GM12878 (cell line): ENCODE measurements around the gene SGSM2. TPM values are rescaled to one million over a fixed set of nuclear protein-coding genes. Genes with fewer than 3 reads are reported as not detected.
A peak's percentile ranks its signal among the peaks of the same experiment; 100 is the strongest.

Experiments used
- ATAC-seq: fragments of 200-7000 bp; cut with Tn5 transposase; 3 replicates; pipeline ENCODE4 v1.9.1; 2020; ENCODE audit warnings: mild to moderate bottlenecking, moderate library complexity
- BruUV-seq: library from RNA; stranded (reverse); fragments of 400-500 nt; replicated peaks from 2 replicates; lab custom pipeline; 2021; lab: Mats Ljungman, UMichigan
- CTCF ChIA-PET: fragments of 300-600 bp; sonication (Branson Sonifier 250); formaldehyde crosslinking; extraction: SDS; loops from one replicate; lab custom pipeline; 2021; ENCODE audit warnings: inconsistent platforms; lab: Yijun Ruan, JAX
- POLR2A ChIA-PET: fragments of 350-600 bp; formaldehyde crosslinking; extraction: SDS; loops from one replicate; lab custom pipeline; 2021; ENCODE audit warnings: inconsistent platforms; lab: Charles Lee
- RAD21 ChIA-PET: fragments of 300-600 bp; sonication (Branson Sonifier 250); formaldehyde crosslinking; loops from one replicate; lab custom pipeline; 2023; ENCODE audit warnings: antibody characterized with exemption; ENCODE audit not compliant: unreplicated experiment; lab: Charles Lee
- SMC1A ChIA-PET: fragments of 300-600 bp; sonication (Branson Sonifier 250); formaldehyde crosslinking; loops from one replicate; lab custom pipeline; 2023; ENCODE audit not compliant: unreplicated experiment, uncharacterized antibody; lab: Charles Lee
- DNase-seq: peaks from one replicate; pipeline ENCODE4 v3.0.0-alpha.2; 2011; ENCODE audit warnings: low read depth, low spot score
- FAIRE-seq: peaks from 3 replicates; lab custom pipeline; 2011; peaks lifted over from hg19 to GRCh38; lab: Jason Lieb, UNC
- H2AFZ ChIP-seq: 2 replicates; pipeline ENCODE4 v1.6.0; 2011; ENCODE audit warnings: low read depth, low read length, control low read depth; ENCODE audit not compliant: control insufficient read depth
- H3K27ac ChIP-seq: 2 replicates; pipeline ENCODE4 v1.5.1; 2011; ENCODE audit warnings: control low read depth; ENCODE audit not compliant: control insufficient read depth, insufficient read depth
- H3K27me3 ChIP-seq, 2 experiments: replicated peaks in 1 of 2; 2 replicates each; pipeline versions ENCODE4 v1.6.0 to v1.6.1; 2011; ENCODE audit warnings: low read length in 1 of 2; ENCODE audit not compliant: control insufficient read depth in 2 of 2, insufficient read depth in 2 of 2
- H3K36me3 ChIP-seq, 2 experiments: 2 replicates each; pipeline ENCODE4 v1.5.1; 2011; ENCODE audit warnings: low read length in 1 of 2; ENCODE audit not compliant: control insufficient read depth in 2 of 2, insufficient read depth in 2 of 2
- H3K4me1 ChIP-seq: 2 replicates; pipeline ENCODE4 v1.6.1; 2011; ENCODE audit warnings: mild to moderate bottlenecking, low read length, moderate library complexity, mixed read lengths; ENCODE audit not compliant: control insufficient read depth, insufficient read depth
- H3K4me2 ChIP-seq: 2 replicates; pipeline ENCODE4 v1.6.0; 2011; ENCODE audit warnings: control low read depth; ENCODE audit not compliant: control insufficient read depth, insufficient read depth
- H3K4me3 ChIP-seq: fragments of 200-600 bp; sonication (generic); 2 replicates; pipeline ENCODE4 v1.5.1; 2016
- H3K79me2 ChIP-seq: 2 replicates; pipeline ENCODE4 v1.6.0; 2011; ENCODE audit warnings: low read length; ENCODE audit not compliant: control insufficient read depth, insufficient read depth
- H3K9ac ChIP-seq: 2 replicates; pipeline ENCODE4 v1.8.0; 2011; ENCODE audit warnings: low read length, control low read depth, mixed read lengths; ENCODE audit not compliant: control insufficient read depth, insufficient read depth
- H3K9me3 ChIP-seq: replicated peaks from 3 replicates; pipeline ENCODE4 v1.5.1; 2011; ENCODE audit warnings: mild to moderate bottlenecking, low read length; ENCODE audit not compliant: control insufficient read depth, insufficient read depth
- H4K20me1 ChIP-seq: 2 replicates; pipeline ENCODE4 v1.6.0; 2011; ENCODE audit not compliant: control insufficient read depth, insufficient read depth
- HDGF ChIP-seq: fragments of 450-650 bp; IDR thresholded peaks from 2 replicates; pipeline ENCODE4 v1.6.1; 2016; ENCODE audit warnings: antibody characterized with exemption
- KDM1A ChIP-seq: fragments of 200-600 bp; sonication (generic); IDR thresholded peaks from 2 replicates; pipeline ENCODE4 v1.6.1; 2016; ENCODE audit warnings: borderline replicate concordance
- LARP7 ChIP-seq: fragments of 450-650 bp; IDR thresholded peaks from 2 replicates; pipeline ENCODE4 v1.6.1; 2017; ENCODE audit warnings: mild to moderate bottlenecking
- NR2F1 ChIP-seq: fragments of 450-650 bp; conservative IDR thresholded peaks from 2 replicates; pipeline ENCODE4 v1.6.1; 2017; ENCODE audit warnings: mild to moderate bottlenecking
- PML ChIP-seq: IDR thresholded peaks from 2 replicates; pipeline ENCODE4 v1.6.1; 2012; ENCODE audit warnings: low read length, inconsistent platforms
- RB1 ChIP-seq: fragments of 450-650 bp; formaldehyde crosslinking; IDR thresholded peaks from 2 replicates; pipeline ENCODE4 v1.6.1; 2017; ENCODE audit warnings: mild to moderate bottlenecking, borderline replicate concordance
- SIN3A ChIP-seq: IDR thresholded peaks from 2 replicates; pipeline ENCODE4 v1.6.1; 2012; ENCODE audit warnings: low read depth, low read length, improper control_type of control experiment
- SMAD5 ChIP-seq: IDR thresholded peaks from 2 replicates; pipeline ENCODE4 v1.6.1; 2016; ENCODE audit warnings: antibody characterized with exemption, low read depth
- SREBF1 ChIP-seq: IDR thresholded peaks from 2 replicates; pipeline ENCODE4 v1.6.1; 2012; ENCODE audit warnings: mild to moderate bottlenecking, low read length
- STAT1 ChIP-seq: fragments of 450-650 bp; conservative IDR thresholded peaks from 2 replicates; pipeline ENCODE4 v1.6.1; 2014; ENCODE audit warnings: antibody characterized with exemption, mild to moderate bottlenecking
- SUPT20H ChIP-seq: IDR thresholded peaks from 2 replicates; pipeline ENCODE4 v1.6.1; 2011; ENCODE audit warnings: low read depth, mild to moderate bottlenecking, low read length, moderate library complexity, borderline replicate concordance; ENCODE audit not compliant: control insufficient read depth
- TAF1 ChIP-seq: IDR thresholded peaks from 2 replicates; pipeline ENCODE4 v1.6.1; 2011; ENCODE audit warnings: mild to moderate bottlenecking, low read depth, low read length, borderline replicate concordance
- TCF3 ChIP-seq: IDR thresholded peaks from 2 replicates; pipeline ENCODE4 v1.6.1; 2012; ENCODE audit warnings: low read depth, mild to moderate bottlenecking, low read length, borderline replicate concordance; ENCODE audit not compliant: insufficient read depth
- TCF7 ChIP-seq: IDR thresholded peaks from 2 replicates; pipeline ENCODE4 v1.6.1; 2014; ENCODE audit warnings: antibody characterized with exemption, borderline replicate concordance
- YY1 ChIP-seq: IDR thresholded peaks from 2 replicates; pipeline ENCODE4 v1.6.1; 2011; ENCODE audit warnings: low read depth, mild to moderate bottlenecking, low read length
- ZNF384 ChIP-seq: IDR thresholded peaks from 2 replicates; pipeline ENCODE4 v1.6.1; 2012; ENCODE audit warnings: low read depth, mild to moderate bottlenecking, low read length, improper control_type of control experiment, borderline replicate concordance
- ZNF622 ChIP-seq: fragments of 450-650 bp; IDR thresholded peaks from 2 replicates; pipeline ENCODE4 v1.6.1; 2017; ENCODE audit warnings: mild to moderate bottlenecking, inconsistent platforms
- WGBS: methylation state at CpG from one replicate; pipeline ENCODE4 v1.1.6; 2016; ENCODE audit warnings: low lambda C conversion rate; ENCODE audit not compliant: insufficient replicate concordance, insufficient coverage; ENCODE audit errors: missing lambda C conversion rate; 5-methylcytosine and 5-hydroxymethylcytosine counted together
- in situ Hi-C: fragments of 300-500 bp; cut with MboI; formaldehyde crosslinking; loops from 9 replicates; pipeline ENCODE4 v1.14.3; 2018; ENCODE audit warnings: mixed read lengths
- intact Hi-C: fragments of 100-400 bp; cut with micrococcal nuclease; formaldehyde crosslinking; loops from one replicate; pipeline ENCODE4 v1.14.2; 2022; ENCODE audit not compliant: unreplicated experiment
- polyA plus RNA-seq, 11 experiments: library from polyadenylated mRNA; depleted of rRNA in 4 of 11; unstranded in 6 of 11; stranded (reverse) in 5 of 11; fragments of >200 nt; fragmentation: Nextera tagmentation in 4 of 11; fragmentation: Illumina TruSeq in 1 of 11; extraction: Ambion mirVana in 4 of 11; extraction: Trizol in 1 of 11; gene quantifications; 1 replicate in 1 of 11; 2 replicates in 10 of 11; pipeline versions ENCODE4 v1.2.1 to v1.2.3, GENCODE V29; 2011 to 2016; ENCODE audit warnings: inconsistent platforms in 2 of 11, missing spikeins in 2 of 11, low read depth in 1 of 11
- total RNA-seq, 4 experiments: library from RNA; depleted of rRNA in 3 of 4; stranded (reverse); fragments of >200 nt in 3 of 4; fragmentation: Illumina TruSeq in 1 of 4; extraction: Trizol in 1 of 4; gene quantifications; 2 replicates each; pipeline versions ENCODE4 v1.2.1 to v1.2.3, GENCODE V29; 2013 to 2021
- TF ChIP-seq, protein P1 (sequence below): IDR thresholded peaks from 2 replicates; pipeline ENCODE4 v1.6.1; 2011; ENCODE audit warnings: low read depth, mild to moderate bottlenecking, low read length, moderate library complexity, borderline replicate concordance; ENCODE audit errors: extremely low read depth
- TF ChIP-seq, protein P2 (sequence below): fragments of 450-650 bp; IDR thresholded peaks from 2 replicates; pipeline ENCODE4 v1.6.1; 2017; ENCODE audit warnings: low read depth, mild to moderate bottlenecking, moderate library complexity
- TF ChIP-seq, protein P3 (sequence below): IDR thresholded peaks from 2 replicates; pipeline ENCODE4 v1.6.1; 2011; ENCODE audit warnings: borderline replicate concordance, low read depth, mild to moderate bottlenecking, moderate library complexity, mixed read lengths, low read length; ENCODE audit not compliant: insufficient read depth; ENCODE audit errors: extremely low read length

Gene SGSM2
- total and polyA plus RNA-seq, 10 of the 15 experiments (the other 5 are each of a cell fraction or from before 2014, with no cell fraction given), result 0.50 to 50.9 (median 18.5) TPM

DNA sequence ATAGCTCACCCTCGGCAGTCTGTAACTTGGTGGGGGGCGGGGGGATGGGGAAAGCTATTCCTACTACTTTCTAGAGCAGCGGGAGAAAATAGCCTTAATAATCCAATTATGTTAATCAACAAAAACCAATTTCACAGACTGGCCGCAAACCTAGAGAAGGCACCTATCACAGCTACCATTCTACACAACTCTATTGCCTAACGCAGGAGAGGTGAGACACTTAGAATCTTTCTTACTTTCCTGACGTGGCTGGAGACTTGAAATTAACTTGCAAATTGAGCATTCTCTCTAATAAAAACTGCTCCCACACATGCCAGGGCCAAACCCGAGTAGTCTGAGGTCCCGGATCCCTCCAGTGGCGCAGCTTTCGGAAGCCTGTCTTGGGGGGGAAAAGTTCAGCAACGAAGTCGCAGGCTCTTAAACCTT lies 34.5 kb upstream of the SGSM2 start (continued):
- no peak for TF ChIP-seq SUPT20H
- TF ChIP-seq SMAD5, result no peak
- TF ChIP-seq, protein P1, sequence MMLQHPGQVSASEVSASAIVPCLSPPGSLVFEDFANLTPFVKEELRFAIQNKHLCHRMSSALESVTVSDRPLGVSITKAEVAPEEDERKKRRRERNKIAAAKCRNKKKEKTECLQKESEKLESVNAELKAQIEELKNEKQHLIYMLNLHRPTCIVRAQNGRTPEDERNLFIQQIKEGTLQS, result no peak
- no peak for TF ChIP-seq ZNF384
- TF ChIP-seq TCF7, result no peak
- TF ChIP-seq TCF3, result no peak

DNA sequence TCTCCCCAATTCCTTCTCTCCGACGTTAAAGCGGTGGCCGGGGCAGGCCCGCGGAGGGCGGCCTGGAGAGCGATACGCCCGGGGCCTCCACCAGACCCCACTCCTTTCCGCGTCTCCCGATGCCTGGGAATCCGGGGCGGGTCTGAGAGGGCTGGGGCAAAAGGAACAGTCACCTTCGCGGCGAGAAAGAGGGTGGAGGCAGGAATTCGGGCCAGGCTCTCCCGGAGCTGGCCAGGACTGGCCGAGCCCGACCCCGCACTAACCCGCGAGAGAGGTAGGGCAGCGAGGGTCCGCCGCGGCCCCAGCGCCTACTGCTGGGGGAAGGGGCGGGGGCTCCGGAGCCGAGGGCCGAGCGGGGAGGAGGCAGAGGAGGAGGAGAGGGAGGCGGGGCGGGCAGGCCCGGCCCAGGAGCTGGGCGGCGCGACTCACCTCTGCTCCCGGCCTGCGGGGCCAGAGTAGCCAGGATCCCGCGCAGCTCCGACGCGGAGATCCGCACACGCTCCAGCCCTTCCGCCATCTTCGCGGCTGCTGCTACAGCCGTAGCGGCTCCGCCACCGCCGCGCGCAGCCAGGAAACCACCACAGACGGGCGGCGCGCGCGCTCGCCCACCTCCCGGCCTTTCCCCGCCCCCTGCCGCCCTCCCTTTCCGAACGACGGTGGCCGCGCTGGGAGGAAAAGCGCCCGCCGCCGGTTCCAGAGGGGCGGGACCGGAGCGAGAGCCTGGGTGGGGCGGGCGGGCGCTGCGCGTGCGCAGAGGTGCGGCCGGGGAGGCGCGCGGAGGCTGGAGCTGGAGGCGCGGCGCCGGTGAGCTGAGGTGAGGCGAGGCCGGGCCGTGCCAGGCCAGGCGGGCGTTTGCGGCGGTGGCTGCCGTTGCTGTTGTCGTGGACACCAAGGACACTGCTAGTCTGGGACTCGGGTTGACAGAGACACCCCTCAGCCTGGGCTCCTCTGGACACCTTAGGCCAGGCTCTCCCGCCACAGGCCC lies 33.8 kb upstream of the SGSM2 start, which contains the start of the genes SMG6 and SRR:
SMG6 (minus strand) TSS at position 582 of the 985 bp plus-strand sequence; CDS start at position 517, 65 bp downstream.
SRR (plus strand) TSS at position 747 of the 985 bp plus-strand sequence. CDS start 11,611 bp downstream, outside the sequence.
- Histone ChIP-seq H4K20me1 (no peaks in the 10 kb centered on the region), H3K4me1 (no peaks in the 10 kb centered on the region), H3K27ac (peak within 1 kb of the TSS; percentile 89), H2AFZ (peak within 1 kb of the TSS; percentile 88), H3K4me2 (peak within 1 kb of the TSS; percentile 85), H3K9ac (peak within 1 kb of the TSS; percentile 96), H3K4me3 (peak within 1 kb of the TSS; percentile 96), H3K79me2 (peaks cover 38% of the 10 kb centered on the region), H3K36me3 (peaks cover 1 to 9% of the 10 kb centered on the region in 2 experiments), H3K9me3 (no peaks in the 10 kb centered on the region; the same call in 2 of the 3 replicates), H3K27me3 (no peaks in the 10 kb centered on the region)
- in situ Hi-C loops, result no loop called here
- ChIA-PET SMC1A (interaction anchor here (0.9 to 2.0 kb wide), 4 partner anchors 17 to 59 kb away, joined by 3 to 4 read pairs (median 4); no protein-coding TSS in a partner anchor), RAD21 (interaction anchor here (1.2 to 2.2 kb wide), 8 partner anchors 21 to 587 kb away, joined by 3 to 11 read pairs (median 3); partner anchors contain the start of genes SGSM2 and TSR1), CTCF (interaction anchor here (0.6 to 1.3 kb wide), 6 partner anchors 22 to 634 kb away, joined by 3 to 7 read pairs (median 4); partner anchors contain the start of gene TSR1), POLR2A (interaction anchor here (0.7 to 2.6 kb wide), 7 partner anchors 32 to 80 kb away, joined by 3 to 12 read pairs (median 3); partner anchors contain the start of genes SGSM2 and TSR1)
- peak; percentile 45 for DNase-seq
- BruUV-seq, result no TSS peak
- 1% methylated on average over 89 of the region's 108 CpGs for WGBS
- no peak for FAIRE-seq
- intact Hi-C loops, result no loop called here
- ATAC-seq, result peak; percentile 95
- TF ChIP-seq, protein P2, sequence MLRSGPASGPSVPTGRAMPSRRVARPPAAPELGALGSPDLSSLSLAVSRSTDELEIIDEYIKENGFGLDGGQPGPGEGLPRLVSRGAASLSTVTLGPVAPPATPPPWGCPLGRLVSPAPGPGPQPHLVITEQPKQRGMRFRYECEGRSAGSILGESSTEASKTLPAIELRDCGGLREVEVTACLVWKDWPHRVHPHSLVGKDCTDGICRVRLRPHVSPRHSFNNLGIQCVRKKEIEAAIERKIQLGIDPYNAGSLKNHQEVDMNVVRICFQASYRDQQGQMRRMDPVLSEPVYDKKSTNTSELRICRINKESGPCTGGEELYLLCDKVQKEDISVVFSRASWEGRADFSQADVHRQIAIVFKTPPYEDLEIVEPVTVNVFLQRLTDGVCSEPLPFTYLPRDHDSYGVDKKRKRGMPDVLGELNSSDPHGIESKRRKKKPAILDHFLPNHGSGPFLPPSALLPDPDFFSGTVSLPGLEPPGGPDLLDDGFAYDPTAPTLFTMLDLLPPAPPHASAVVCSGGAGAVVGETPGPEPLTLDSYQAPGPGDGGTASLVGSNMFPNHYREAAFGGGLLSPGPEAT, result peak; percentile 61; the same call in 1 of the 2 replicates
- TF ChIP-seq TAF1 (peak; percentile 51), STAT1 (no peak), KDM1A (no peak), HDGF (no peak), RB1 (no peak; the same call in 1 of the 2 replicates), SIN3A (peak; percentile 1; the same call in 1 of the 2 replicates), NR2F1 (peak; percentile 48; the same call in 1 of the 2 replicates), YY1 (peak; percentile 93), LARP7 (peak; percentile 60), ZNF622 (no peak), PML (peak; percentile 76; the same call in 1 of the 2 replicates), SREBF1 (no peak)
- TF ChIP-seq, protein P3, sequence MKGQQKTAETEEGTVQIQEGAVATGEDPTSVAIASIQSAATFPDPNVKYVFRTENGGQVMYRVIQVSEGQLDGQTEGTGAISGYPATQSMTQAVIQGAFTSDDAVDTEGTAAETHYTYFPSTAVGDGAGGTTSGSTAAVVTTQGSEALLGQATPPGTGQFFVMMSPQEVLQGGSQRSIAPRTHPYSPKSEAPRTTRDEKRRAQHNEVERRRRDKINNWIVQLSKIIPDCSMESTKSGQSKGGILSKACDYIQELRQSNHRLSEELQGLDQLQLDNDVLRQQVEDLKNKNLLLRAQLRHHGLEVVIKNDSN, result no peak
